Suprapubic skin (tissue), 4 donors: ENCODE results near the gene FAM107A. TPM values are rescaled to one million over a fixed set of nuclear protein-coding genes. Genes with fewer than 3 reads are reported as not detected.

Experiments
- DNase-seq, 2 donors: peaks; one replicate each; pipeline ENCODE4 v3.0.0-alpha.2; 2019; ENCODE audit warnings: low spot score in 2 of 2
- H3K27ac ChIP-seq: fragments of 200-600 bp; sonication (generic); one replicate; pipeline ENCODE4 v1.5.1; 2019
- H3K27me3 ChIP-seq: fragments of 200-600 bp; sonication (generic); one replicate; pipeline ENCODE4 v1.5.1; 2019
- H3K36me3 ChIP-seq: fragments of 200-600 bp; sonication (generic); one replicate; pipeline ENCODE4 v1.5.1; 2019
- H3K4me1 ChIP-seq: fragments of 200-600 bp; sonication (generic); one replicate; pipeline ENCODE4 v1.5.1; 2019
- H3K4me3 ChIP-seq: fragments of 200-600 bp; sonication (generic); one replicate; pipeline ENCODE4 v1.5.1; 2019; ENCODE audit warnings: mild to moderate bottlenecking
- H3K9me3 ChIP-seq: fragments of 200-600 bp; sonication (generic); one replicate; pipeline ENCODE4 v1.5.1; 2019
- CTCF ChIP-seq, 2 donors: fragments of 200-600 bp in 1 of 2; fragments of 450-650 bp in 1 of 2; sonication (generic) in 1 of 2; IDR thresholded peaks; one replicate each; pipeline ENCODE4 v1.5.1; 2016 to 2019; ENCODE audit warnings: antibody characterized with exemption in 2 of 2, mild to moderate bottlenecking in 1 of 2, moderate library complexity in 1 of 2
- EP300 ChIP-seq: sonication (generic); formaldehyde crosslinking; IDR thresholded peaks from one replicate; pipeline ENCODE4 v1.6.1; 2017; ENCODE audit warnings: antibody characterized with exemption
- POLR2A ChIP-seq, 2 donors: fragments of 450-650 bp; IDR thresholded peaks; one replicate each; pipeline ENCODE4 v1.6.1; 2017; ENCODE audit warnings: antibody characterized with exemption in 2 of 2, mild to moderate bottlenecking in 2 of 2, moderate library complexity in 2 of 2
- POLR2AphosphoS5 ChIP-seq, 3 donors: sonication (generic); formaldehyde crosslinking; IDR thresholded peaks; one replicate each; pipeline ENCODE4 v1.6.1; 2017; ENCODE audit warnings: antibody characterized with exemption in 3 of 3
- WGBS: methylation state at CpG from one replicate; pipeline ENCODE4 v1.1.5; 2018; 5-methylcytosine and 5-hydroxymethylcytosine counted together
- total RNA-seq, 4 donors: library from RNA; depleted of rRNA; stranded (reverse); fragments of >200 nt; gene quantifications; one replicate each; pipeline ENCODE4 v1.1.0, GENCODE V29; 2016

The FAM107A gene
- total RNA-seq, 4 donors from 2014 or later: 18.1 to 33.4 (median 24.6) TPM

GRCh38 chr3:58520403-58521335 is 56.5 kb downstream of the FAM107A start:
- no peak overlapping the region for H3K4me3 ChIP-seq
- no peak overlapping the region for H3K27ac ChIP-seq
- no peak for TF ChIP-seq EP300
- no peak for TF ChIP-seq POLR2A (IDR thresholded peaks at IDR 0.05)
- TF ChIP-seq POLR2AphosphoS5 (IDR thresholded peaks at IDR 0.05): no peak
- no peak for TF ChIP-seq CTCF (IDR thresholded peaks at IDR 0.05)
- peaks cover 3% of the 10 kb centered on the region for H3K4me1 ChIP-seq
- no peaks in the 10 kb centered on the region for H3K27me3 ChIP-seq
- WGBS: 71% methylated on average over 6 of the region's 8 CpGs
- no peaks in the 10 kb centered on the region for H3K9me3 ChIP-seq
- DNase-seq: no peak
- H3K36me3 ChIP-seq: peaks cover 40% of the 10 kb centered on the region

GRCh38 chr3:58519668-58520402 is 57.4 kb downstream of the FAM107A start:
- Histone ChIP-seq H3K4me3 (no peak overlapping the region), H3K4me1 (peaks cover 3% of the 10 kb centered on the region), H3K27ac (no peak overlapping the region), H3K27me3 (no peaks in the 10 kb centered on the region), H3K36me3 (peaks cover 34% of the 10 kb centered on the region), H3K9me3 (no peaks in the 10 kb centered on the region)
- TF ChIP-seq POLR2AphosphoS5 (IDR thresholded peaks at IDR 0.05) (no peak), CTCF (IDR thresholded peaks at IDR 0.05) (no peak), POLR2A (IDR thresholded peaks at IDR 0.05) (no peak), EP300 (no peak)
- 87% methylated on average over 4 of the region's 6 CpGs for WGBS
- DNase-seq: no peak

GRCh38 chr3:58518291-58518789 is 58.9 kb downstream of the FAM107A start:
- TF ChIP-seq CTCF (IDR thresholded peaks at IDR 0.05): no peak
- no peak for TF ChIP-seq POLR2AphosphoS5 (IDR thresholded peaks at IDR 0.05)
- TF ChIP-seq POLR2A (IDR thresholded peaks at IDR 0.05): no peak
- TF ChIP-seq EP300: no peak
- H3K9me3 ChIP-seq: no peaks in the 10 kb centered on the region
- H3K36me3 ChIP-seq: peaks cover 31% of the 10 kb centered on the region
- no peak overlapping the region for H3K4me3 ChIP-seq
- no peaks in the 10 kb centered on the region for H3K27me3 ChIP-seq
- 38% methylated on average over 3 of the region's 3 CpGs for whole genome bisulfite sequencing
- H3K27ac ChIP-seq: no peak overlapping the region
- peaks cover 3% of the 10 kb centered on the region for H3K4me1 ChIP-seq
- no peak for DNase-seq

GRCh38 chr3:58514405-58514804 is 62.8 kb downstream of the FAM107A start:
- Histone ChIP-seq H3K36me3 (peaks cover 8% of the 10 kb centered on the region), H3K4me3 (no peak overlapping the region), H3K9me3 (no peaks in the 10 kb centered on the region), H3K27ac (no peak overlapping the region), H3K27me3 (no peaks in the 10 kb centered on the region), H3K4me1 (no peaks in the 10 kb centered on the region)
- DNase-seq: no peak
- TF ChIP-seq CTCF (IDR thresholded peaks at IDR 0.05) (no peak), POLR2A (IDR thresholded peaks at IDR 0.05) (no peak), EP300 (no peak), POLR2AphosphoS5 (IDR thresholded peaks at IDR 0.05) (no peak)
- WGBS: 65% methylated on average over 3 of the region's 3 CpGs

Other genes starting within 250 kb of the FAM107A start
- 10 to 100 TPM; 16.0 to 36.9 (median 21.8) TPM for gene PXK, start 244.5 kb downstream of the FAM107A start, total RNA-seq
- gene PDHB, start 143.6 kb downstream of the FAM107A start, total RNA-seq: 10 to 100 TPM; 49.9 to 89.8 (median 78.0) TPM
- gene KCTD6, start 85.3 kb downstream of the FAM107A start, total RNA-seq: 10 to 100 TPM in 2 of 4 donors, 1 to 10 TPM in 2; 8.0 to 19.2 (median 12.7) TPM
- 10 to 100 TPM in 1 of 4 donors, 1 to 10 TPM in 3; 5.7 to 12.2 (median 8.5) TPM for gene ACOX2, start 40.2 kb downstream of the FAM107A start, total RNA-seq
- gene FAM3D, start 89.4 kb upstream of the FAM107A start, total RNA-seq: 1 to 10 TPM in 3 of 4 donors, not detected in 1; 1.2 to 4.0 (median 1.4) TPM